HG02759 (cell line): ENCODE data around the gene POLL.

Experiments
- ATAC-seq: cut with Tn5 transposase; IDR thresholded peaks from one replicate; pipeline ENCODE4 v1.9.1; 2021; ENCODE audit warnings: mild to moderate bottlenecking, moderate library complexity; ENCODE audit not compliant: unreplicated experiment

Gene POLL

DNA sequence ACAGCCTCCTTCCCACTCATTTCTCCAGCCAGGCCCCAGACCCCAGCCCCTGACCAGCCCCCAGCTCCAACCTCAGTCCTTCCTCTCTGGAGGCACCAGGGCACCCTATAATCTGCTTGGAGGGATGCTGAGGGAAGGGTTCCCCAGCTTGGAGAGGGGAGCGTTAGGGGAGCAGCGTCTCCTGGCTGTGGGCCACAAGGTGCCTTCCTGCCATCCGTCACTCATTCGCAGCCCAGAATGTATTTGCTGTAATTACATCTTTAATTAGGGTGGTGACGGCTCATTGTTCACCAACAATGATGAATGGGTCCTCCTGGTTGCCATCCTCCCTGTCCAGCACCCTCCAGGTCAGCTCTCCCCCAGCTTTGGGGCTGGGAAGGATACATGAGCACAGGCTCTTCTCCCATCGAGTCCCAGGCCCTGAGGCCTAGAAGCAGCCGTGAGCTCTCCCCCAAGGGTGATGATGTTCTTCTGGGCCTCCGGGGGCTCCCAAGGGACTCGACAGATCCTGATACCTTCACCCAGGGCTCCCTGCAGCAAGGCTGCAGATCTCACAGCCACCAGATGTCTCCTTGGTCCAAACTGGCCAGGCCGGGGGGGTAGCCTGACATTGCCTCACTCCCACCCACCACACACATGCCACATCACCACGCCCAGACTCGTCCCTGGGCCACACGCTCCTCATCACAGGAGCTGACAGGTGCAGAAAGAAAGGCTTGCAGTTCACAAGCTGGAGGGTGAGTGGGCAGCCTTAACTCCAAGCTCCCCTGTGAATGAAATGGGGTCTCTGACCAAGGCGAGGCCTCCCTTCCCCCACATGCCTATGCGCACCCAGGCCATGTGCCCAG is 26.8 kb downstream of the POLL start:
- ATAC-seq = no peak

DNA sequence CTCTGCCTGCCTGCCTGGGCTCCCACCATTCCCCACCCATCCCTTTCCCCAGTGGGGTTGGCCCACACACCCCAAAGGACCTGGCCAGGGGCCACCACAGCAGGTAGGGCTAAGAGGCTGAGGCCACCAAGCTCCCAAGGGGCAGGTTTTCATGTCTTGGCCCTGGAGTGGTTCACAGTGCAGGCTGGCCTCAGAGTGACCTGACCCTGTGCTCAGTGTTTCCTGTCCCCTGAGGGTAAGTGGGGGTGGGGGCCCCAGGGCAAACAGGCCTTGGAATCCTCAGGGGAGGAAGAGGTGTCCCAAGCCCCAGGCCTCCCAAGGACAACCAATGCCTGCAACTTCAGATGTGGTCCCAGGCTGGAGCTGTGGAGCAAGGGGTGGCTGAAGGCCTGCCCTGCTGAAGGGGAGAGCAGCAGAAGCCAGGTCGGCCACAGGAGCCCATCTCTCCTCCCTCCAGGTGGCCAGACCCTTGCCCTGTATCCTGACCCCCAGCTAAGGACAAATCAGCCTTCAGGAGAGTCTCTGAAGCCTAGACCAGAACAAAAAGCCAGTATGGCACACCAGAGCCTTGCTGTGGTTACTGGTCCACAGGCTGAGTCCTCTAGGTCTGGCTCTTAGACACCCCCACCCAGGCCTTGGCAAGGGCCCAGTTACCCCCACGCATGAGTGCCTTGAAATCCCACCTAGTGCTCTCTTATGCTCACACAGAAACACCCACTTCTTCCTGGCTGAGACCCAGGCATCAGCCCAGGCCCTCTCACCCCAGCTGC is 27.6 kb downstream of the POLL start:
- ATAC-seq = no peak

DNA sequence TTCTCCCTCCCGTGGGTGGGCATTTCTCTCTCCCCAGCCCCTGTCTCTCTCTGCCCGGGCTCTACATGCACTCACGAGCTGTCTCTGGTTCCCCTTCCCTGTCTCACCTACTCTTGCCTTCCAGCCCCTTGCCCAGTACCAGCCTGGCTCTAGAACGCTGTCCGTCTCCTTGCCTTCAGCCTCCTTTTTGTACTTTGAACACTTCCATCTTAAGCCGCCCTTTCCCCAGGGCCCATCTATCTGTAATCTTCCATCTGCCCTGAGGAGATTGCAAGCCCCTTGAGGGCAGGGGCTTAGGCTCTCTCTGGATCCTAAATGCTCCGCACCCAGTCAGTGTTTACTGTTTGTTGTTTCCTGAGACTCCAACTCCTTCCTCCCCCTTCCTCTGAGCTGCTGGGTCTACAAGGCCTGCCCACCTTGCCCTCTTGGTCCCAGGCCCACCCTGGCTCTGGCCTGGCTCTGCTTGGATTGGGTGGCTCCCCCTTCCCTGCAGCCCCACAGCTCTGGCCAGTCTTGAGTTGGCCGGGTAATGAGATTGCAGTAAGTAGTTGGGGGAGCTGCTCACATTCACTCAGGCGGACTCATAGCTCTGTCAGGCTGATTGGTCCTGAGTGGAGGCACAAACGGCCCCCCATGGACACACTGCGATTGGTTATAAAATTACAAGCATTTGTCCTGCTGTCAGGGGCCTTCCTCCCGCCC is 28.3 kb downstream of the POLL start:
- no peak for ATAC-seq

DNA sequence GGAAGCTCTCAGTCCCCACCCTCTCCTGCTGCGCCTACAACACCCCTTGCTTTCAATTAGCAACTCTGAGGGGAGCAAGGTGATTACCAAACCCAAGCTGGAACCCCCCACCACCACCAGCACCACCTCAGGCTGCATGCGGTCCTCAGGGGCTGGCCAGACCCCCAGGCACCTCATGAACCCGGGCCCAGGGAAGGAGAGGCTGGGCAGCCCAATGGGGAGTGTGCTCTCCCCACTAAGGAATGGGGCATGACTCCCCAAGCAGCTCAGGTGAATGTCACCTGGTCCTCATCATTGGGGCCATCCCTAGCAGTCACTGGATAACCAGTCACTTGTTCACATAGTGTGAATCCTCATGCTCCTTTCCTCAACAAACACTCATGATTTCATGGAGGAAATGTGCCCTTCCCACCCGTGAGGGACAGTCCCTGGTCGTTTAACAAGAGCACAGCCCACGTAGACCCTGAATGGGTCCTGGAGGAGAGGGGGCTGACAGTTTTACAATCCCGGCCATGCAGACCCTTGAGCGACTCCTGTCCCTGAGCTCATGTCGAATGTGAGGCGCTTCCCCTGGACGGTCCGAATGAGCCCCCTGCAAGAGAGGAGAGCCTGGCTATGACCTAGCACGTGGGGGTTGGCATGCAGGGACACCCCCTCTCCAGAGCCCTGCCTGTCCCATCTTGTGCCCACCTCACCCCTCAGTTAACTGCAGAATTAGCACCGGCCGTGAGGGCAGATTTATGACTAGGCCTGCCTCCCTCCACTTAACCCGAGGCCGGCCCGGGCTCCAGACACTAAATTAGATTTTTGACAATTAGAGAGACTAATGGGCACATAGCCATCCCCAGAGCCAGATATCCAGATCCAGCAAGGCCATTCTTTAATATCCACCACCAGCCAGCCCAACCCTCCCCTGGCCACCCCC is 29.1 kb downstream of the POLL start:
- no peak for ATAC-seq

DNA sequence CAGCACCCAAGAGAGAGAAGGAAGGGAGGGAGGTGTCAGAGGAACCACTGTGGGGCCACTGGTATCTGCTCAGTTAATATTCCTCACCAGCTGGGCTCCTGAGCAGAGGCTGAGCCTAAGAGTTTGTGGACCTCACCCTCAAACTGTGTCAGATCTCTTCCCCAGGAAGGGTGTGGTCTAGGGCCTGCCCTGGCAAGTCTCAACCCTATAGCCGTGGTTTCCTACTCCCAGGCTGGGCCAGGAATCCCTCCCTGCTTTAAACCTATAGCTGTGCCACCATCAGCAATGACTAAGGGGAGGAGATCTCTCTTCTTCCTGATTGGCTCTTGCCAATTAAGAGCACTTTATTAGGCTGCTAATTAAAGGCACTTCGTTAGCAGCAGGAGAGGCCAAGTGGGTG is 29.9 kb downstream of the POLL start:
- ATAC-seq = no peak

DNA sequence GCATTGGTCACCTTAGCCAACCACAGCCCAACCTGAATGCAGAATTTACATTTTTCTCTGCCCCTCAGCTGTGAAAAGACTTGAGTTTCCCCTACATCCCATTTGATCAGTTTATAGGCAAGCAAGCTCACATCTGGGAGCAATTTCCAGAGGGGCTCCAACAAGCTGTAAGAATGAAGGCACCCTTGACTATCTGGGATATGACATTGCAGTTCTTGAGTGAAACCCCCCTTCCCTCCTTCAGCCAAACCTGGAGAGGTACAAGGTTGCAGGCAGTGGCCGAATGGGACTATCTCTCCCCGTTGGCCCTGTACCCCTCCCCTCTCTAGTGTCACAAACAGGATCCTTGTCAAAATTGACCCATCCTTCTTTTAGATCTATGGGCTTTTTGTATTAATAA is 30.5 kb downstream of the POLL start:
- ATAC-seq = no peak

DNA sequence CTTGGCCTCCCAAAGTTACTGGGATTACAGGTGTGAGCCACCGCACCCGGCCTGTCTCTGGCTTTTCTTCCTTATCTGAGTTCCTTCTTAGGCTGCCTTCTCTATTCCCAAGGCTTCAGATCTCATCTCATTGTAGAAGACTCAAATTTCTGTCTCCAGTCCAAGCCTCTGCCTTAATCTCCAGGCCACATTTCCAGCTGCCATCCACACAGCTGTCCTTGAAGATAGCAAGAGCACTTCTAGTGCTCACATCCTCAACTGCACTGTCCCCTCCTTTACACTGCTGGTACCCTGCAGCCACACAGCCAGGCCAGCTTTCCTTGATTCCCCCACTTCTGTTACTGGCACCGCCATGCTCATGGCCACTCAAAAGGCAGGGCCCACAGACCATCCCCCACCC is 35.6 kb downstream of the POLL start:
- no peak for ATAC-seq

DNA sequence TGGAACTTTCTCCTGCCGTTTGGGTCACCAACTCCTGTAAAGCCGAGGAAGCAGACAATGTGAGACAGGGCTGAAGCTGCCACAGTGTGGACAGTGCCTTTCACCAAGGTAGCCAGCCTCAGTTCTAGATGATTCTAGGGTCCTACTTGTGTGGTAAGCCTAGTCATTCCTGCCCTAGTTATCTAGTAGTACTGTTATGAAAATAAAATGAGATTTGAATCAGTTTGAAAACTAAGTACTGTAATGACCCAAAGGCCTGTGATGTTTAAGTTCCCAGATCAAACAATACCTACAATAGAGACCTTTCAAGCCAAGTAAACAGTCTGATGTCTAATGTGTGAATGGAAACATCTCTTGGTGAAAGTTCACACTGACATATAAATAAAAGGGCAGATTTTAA is 37.1 kb downstream of the POLL start:
- no peak for ATAC-seq

DNA sequence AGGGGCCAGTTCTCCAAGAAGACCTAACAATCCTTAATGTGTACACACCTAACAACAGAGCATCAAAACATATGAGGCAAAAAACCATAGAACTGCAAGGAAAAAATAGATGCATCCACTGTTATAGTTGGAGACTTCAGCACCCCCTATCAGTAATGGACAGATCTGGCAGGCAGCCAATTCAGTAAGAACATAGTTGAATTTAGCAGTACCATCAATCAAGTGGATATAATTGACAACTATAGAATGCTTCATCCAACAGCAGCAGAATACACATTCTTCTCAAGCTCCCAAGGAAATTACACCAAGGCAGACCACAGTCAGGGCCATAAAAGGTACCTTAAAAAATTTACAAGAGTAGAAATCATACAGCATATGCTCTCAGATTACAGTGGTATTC is 42.2 kb downstream of the POLL start:
- ATAC-seq = no peak

DNA sequence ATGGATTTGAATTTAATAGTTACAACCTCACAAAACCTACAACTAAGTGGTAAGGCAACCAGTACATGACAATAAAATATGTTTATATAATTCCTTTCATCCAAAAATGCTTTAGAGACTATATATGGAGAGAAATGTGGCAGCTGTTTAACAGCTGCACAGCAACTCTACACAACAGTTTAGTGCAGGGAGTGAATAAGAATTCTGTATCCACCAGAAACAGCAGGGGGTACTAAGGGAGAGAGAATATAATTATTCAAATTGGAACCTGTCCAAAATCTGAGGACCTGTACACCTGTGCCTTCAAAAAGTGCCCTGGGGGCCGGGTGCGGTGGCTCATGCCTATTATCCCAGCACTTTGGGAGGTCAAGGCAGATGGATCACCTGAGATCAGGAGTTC is 49.6 kb downstream of the POLL start:
- ATAC-seq = no peak

DNA sequence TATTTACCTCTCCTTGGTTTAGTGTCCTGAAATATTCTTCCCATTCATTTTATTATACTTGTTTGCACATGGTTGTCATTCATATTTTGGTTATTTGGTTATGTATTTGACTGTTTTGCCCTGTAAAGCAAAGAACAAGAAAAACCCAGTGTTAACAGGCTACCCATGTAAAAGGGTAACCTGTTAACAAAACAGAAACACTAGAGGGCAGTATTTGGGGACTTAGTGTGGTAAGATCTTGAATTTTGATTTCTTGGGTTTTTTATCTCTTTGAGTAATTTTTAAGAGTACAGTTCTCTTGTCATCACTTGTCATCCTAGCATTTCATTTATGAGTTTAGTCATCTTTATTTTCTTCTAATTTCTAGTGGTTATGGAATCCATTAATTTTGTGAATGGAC is 51.3 kb downstream of the POLL start:
- no peak for ATAC-seq

DNA sequence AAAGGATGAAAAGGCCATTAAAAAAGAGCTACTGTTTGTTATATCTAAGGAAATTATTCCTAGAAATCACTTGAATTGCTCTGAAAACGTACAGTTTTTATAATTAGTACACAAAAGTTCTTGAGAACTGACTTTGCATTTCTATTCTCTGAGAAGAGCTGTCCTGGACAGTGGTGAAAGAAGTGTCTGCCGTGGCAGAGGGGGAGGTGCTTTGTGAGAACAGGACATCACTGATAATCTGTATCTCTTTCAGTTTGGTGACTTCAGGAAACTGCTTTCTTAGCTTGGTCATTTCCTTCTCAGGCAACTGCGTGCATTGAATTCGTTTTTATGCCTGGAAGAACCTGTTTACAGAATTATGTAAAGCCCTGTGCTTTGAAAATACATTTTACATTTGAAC is 52.1 kb downstream of the POLL start:
- no peak for ATAC-seq

DNA sequence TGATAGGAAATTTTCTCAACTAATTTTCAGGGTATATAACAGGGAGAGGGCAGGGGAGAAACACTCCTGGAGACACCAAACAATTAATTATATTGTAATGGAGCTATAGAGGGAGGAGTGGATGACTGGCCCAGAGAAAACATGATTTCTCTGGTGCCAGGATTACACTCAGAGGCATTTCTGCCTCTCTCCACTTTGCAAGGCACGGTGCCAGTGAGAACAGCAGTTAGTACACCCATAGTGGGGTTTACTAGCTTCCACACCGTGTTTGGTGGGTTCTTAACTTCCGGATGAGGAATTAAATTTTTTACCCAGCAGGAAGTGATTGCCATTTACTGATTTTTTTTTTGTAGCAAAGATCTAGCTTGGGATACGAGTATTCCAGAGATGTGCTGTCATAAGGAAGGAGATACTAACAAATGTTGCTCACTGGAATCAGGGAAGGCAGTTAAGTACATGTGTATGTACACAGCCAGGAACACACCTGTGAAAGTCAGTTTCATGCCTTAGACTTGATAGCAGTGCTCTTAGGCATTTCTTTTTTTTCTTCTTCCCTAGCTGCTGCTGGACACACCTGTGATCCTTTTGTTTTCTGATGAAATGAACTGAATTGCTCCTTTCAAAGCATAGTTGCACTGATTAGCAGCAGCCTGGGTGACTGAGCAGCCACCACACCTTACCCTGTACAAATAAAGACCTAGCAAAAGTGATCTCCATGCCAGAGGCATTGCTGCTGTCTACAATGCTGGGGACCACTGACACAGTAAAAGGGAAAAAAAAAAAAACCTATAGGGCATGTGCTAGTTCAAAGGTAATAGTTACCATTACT is 58.1 kb downstream of the POLL start:
- no peak for ATAC-seq

DNA sequence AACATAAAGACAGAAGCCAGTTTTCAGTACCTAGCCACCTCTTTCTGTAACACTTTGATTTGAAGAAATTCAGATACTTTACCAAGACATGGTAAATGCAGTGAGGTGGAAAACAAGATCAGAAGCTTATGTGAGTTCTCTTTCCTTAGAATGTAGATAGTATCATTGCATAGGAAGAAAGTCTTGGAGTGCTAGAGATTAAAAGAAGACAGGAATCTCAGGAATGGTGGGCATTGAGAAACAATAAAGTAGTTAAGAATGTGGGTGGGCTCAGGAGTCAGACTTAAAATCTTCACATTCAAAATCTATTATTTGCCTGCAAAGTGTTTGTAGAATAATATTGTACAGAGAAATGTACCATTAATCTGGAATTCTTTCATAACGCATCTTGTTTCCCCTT is 58.9 kb downstream of the POLL start:
- ATAC-seq = no peak
